GM19438 (cell line): ENCODE data around the gene NOS2.
"Not testable (repeated sequence)": the region's sequence is repeated elsewhere in the genome, so short reads cannot be mapped to it uniquely, and the experiment has no call there.

ENCODE experiments used
- ATAC-seq: cut with Tn5 transposase; IDR thresholded peaks from one replicate; pipeline ENCODE4 v1.9.1; 2021; ENCODE audit warnings: low read depth; ENCODE audit not compliant: unreplicated experiment

The NOS2 gene

GRCh38 chr17:27793168-27793905, 7.0 kb downstream of the NOS2 start:
- ATAC-seq = no peak

- ATAC-seq = no peak
Observed at GRCh38 chr17:27792095-27792494, 8.2 kb downstream of the NOS2 start.

- no peak for ATAC-seq
Observed at GRCh38 chr17:27788919-27789318, 11.4 kb downstream of the NOS2 start.

GRCh38 chr17:27783440-27784350, 16.6 kb downstream of the NOS2 start:
- ATAC-seq = no peak

GRCh38 chr17:27782791-27783206, 17.5 kb downstream of the NOS2 start:
- no peak for ATAC-seq

- no peak for ATAC-seq
Observed at GRCh38 chr17:27780828-27781404, 19.4 kb downstream of the NOS2 start.

- ATAC-seq = no peak
Observed at GRCh38 chr17:27780092-27780827, 20.1 kb downstream of the NOS2 start.

- no peak for ATAC-seq
Observed at GRCh38 chr17:27778183-27778582, 22.1 kb downstream of the NOS2 start.

GRCh38 chr17:27776882-27777624, 23.3 kb downstream of the NOS2 start:
- ATAC-seq = no peak

- no peak for ATAC-seq
Observed at GRCh38 chr17:27771586-27771985, 28.7 kb downstream of the NOS2 start.

- ATAC-seq = no peak
Observed at GRCh38 chr17:27770877-27771276, 29.5 kb downstream of the NOS2 start.

- ATAC-seq = no peak
Observed at GRCh38 chr17:27768858-27769410, 31.4 kb downstream of the NOS2 start.

GRCh38 chr17:27766438-27766837, 33.9 kb downstream of the NOS2 start:
- ATAC-seq = no peak

- no peak for ATAC-seq
Observed at GRCh38 chr17:27765353-27765752, 35.0 kb downstream of the NOS2 start.

GRCh38 chr17:27764589-27764988, 35.7 kb downstream of the NOS2 start:
- ATAC-seq = no peak

GRCh38 chr17:27762527-27763305, 37.6 kb downstream of the NOS2 start:
- ATAC-seq = no peak

GRCh38 chr17:27760931-27761330, 39.4 kb downstream of the NOS2 start:
- not testable (repeated sequence) for ATAC-seq

GRCh38 chr17:27760069-27760885, 40.1 kb downstream of the NOS2 start:
- no peak for ATAC-seq
